HAP-1 (cell line): ENCODE measurements around the gene RASL12.
"Not testable (repeated sequence)": the region's sequence is repeated elsewhere in the genome, so short reads cannot be mapped to it uniquely, and the experiment has no call there.

Source experiments
- DNase-seq, 2 experiments: peaks; one replicate each; pipeline ENCODE4 v3.0.0-alpha.2; 2016 to 2020; ENCODE audit warnings: low spot score in 2 of 2
- H3K27me3 ChIP-seq: fragments of 250-450 bp; sonication (Bioruptor Pico); 2 replicates; pipeline ENCODE4 v1.5.1; 2020; ENCODE audit warnings: low read depth, mild to moderate bottlenecking, moderate library complexity
- H3K36me3 ChIP-seq: fragments of 250-450 bp; sonication (Bioruptor Pico); replicated peaks from 2 replicates; pipeline ENCODE4 v1.5.1; 2020; ENCODE audit warnings: mild to moderate bottlenecking
- H3K4me1 ChIP-seq: fragments of 250-450 bp; sonication (Bioruptor Pico); 2 replicates; pipeline ENCODE4 v1.5.1; 2020; ENCODE audit warnings: mild to moderate bottlenecking
- H3K4me3 ChIP-seq: fragments of 250-450 bp; sonication (Bioruptor Pico); 2 replicates; pipeline ENCODE4 v1.5.1; 2020; ENCODE audit warnings: mild to moderate bottlenecking, moderate library complexity
- H3K9me3 ChIP-seq: fragments of 250-450 bp; sonication (Bioruptor Pico); 2 replicates; pipeline ENCODE4 v1.5.1; 2020; ENCODE audit warnings: mild to moderate bottlenecking, moderate library complexity
- in situ Hi-C: fragments of 300-500 bp; cut with MboI; formaldehyde crosslinking; loops from 3 replicates; pipeline ENCODE4 v1.14.3; 2020; ENCODE audit warnings: low sequenced_read_pairs, inconsistent platforms, mixed read lengths

The RASL12 gene

GRCh38 chr15:65049418-65049840, 18.4 kb downstream of the RASL12 start:
- Histone ChIP-seq H3K27me3 (no peaks in the 10 kb centered on the region), H3K36me3 (no peaks in the 10 kb centered on the region), H3K9me3 (no peaks in the 10 kb centered on the region), H3K4me3 (peak overlapping the region; percentile 3), H3K4me1 (peaks cover 28% of the 10 kb centered on the region)
- peak; percentile 100 for DNase-seq
- in situ Hi-C loops = no loop called here

GRCh38 chr15:65048241-65048640, 19.6 kb downstream of the RASL12 start:
- H3K36me3 ChIP-seq = no peaks in the 10 kb centered on the region
- H3K4me1 ChIP-seq = peaks cover 30% of the 10 kb centered on the region
- no peaks in the 10 kb centered on the region for H3K9me3 ChIP-seq
- peak; percentile 40 to 66 for DNase-seq
- in situ Hi-C loops = no loop called here
- no peaks in the 10 kb centered on the region for H3K27me3 ChIP-seq
- H3K4me3 ChIP-seq = no peak overlapping the region

DNA sequence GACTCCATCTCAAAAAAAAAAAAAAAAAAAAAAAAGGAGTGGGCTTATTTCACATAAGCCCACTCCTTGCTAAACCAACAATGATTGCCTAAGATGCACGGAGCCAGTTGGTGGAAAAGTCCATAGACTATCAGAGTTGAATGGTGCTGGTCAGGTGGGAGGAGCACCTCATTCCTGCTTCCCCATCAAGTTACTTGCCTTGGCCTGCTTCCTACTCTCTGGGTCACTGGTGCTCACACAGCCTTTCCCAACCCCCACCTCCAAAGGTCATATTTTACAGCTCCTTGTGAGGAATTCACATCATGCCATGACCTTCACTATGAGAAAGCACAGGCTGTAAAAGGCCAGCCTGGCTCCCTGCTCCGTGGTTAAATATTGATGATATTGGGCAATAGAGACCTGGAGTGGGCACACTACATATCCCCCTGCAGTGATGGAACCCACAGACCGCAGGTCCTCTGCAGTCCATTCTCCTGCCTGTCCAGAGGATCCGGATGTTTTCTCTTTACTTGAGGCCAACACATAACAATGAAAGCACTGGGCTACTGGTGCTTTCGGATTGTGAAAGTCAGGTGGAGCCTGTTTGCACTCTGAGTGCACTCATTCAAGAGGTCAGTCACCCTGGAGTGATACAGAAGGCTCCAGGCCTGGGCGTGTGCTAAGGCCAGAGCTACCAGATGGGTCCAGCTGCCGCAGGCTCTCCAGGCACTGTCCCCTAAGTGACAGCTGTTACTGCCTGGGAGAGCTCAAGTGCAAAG, 22.9 kb downstream of the RASL12 start, which contains the start of gene SLC51B:
Gene SLC51B (plus strand): TSS at position 664 of the 758 bp plus-strand sequence. CDS start 4,618 bp downstream, outside the sequence.
- Histone ChIP-seq H3K9me3 (no peaks in the 10 kb centered on the region), H3K4me3 (no peak within 1 kb of the TSS), H3K36me3 (no peaks in the 10 kb centered on the region), H3K27me3 (no peaks in the 10 kb centered on the region), H3K4me1 (peaks cover 26% of the 10 kb centered on the region)
- in situ Hi-C loops = loop anchor here (5.0 kb wide), 1 partner anchor 42 kb away; no protein-coding TSS in a partner anchor
- DNase-seq = no peak

DNA sequence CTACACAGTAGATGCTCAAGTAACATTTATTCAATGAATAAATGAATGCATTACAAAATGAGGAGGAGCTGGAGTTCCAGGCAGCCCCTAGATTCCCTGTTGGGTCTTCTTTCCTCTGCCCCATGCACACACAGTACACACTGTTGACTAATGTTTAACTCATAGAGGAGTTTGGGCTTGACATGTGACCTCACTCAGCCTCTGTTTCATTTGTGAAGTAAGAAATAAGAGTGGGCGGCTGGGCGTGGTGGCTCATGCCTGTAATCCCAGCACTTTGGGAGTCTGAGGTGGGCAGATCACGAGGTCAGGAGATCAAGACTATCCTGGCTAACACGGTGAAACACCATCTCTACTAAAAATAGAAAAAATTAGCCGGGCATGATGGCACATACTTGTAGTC, 23.6 kb downstream of the RASL12 start:
- in situ Hi-C loops = loop anchor here (5.0 kb wide), 1 partner anchor 43 kb away; no protein-coding TSS in a partner anchor
- H3K9me3 ChIP-seq, H3K27me3 ChIP-seq, H3K36me3 ChIP-seq, H3K4me3 ChIP-seq, DNase-seq: not testable (repeated sequence)
- peaks cover 21% of the 10 kb centered on the region for H3K4me1 ChIP-seq

DNA sequence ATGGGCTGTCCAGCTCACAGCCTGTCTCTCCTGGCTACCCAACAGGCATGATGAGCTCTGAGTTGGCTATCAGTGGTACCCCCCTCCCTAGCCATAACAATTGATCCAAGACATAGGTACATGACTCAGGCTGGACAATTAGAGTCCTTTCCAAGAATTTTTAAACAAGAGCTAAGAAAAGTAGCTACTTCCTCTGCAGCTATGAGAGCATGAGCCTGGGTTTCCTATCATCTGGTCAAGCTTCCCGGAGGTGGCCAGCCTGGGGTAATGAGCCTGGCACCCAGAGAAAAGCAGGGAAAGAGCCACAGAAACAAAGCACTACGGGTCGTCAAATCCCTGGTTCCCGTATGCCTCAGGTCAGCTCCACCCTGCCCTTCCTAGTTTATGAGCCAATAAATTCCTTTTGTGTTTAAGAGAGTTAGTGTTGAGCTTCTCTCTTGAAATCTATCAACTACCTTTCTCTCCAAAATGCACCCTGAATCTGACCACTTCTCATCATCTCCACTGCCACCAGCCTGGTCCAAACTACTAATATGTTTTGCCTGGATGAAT, 24.9 kb downstream of the RASL12 start:
- in situ Hi-C loops = loop anchor here (5.0 kb wide), 1 partner anchor 44 kb away; no protein-coding TSS in a partner anchor
- Histone ChIP-seq H3K27me3 (no peaks in the 10 kb centered on the region), H3K4me1 (peaks cover 11% of the 10 kb centered on the region), H3K36me3 (no peaks in the 10 kb centered on the region), H3K4me3 (no peak overlapping the region), H3K9me3 (no peaks in the 10 kb centered on the region)
- peak; percentile 42 to 65 for DNase-seq

DNA sequence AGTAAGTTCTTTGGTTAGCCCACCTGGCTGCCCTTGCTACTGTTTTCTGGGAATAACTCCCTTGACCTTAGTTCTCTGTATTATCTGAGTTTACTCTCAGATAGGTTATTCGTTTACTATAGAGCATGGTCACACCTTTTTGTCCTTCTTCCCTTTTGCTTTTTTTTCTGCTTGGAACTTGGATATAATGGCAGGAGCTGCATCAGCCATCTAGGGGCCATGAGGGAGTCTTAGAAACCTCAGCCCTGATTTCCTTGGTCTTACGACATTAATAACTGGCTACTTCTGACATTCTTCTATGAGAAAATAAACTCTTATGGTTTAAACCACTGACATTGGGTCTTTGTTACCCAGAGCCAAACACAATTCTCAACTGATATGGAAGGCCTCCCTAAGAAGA, 26.0 kb downstream of the RASL12 start:
- Histone ChIP-seq H3K4me1 (peaks cover 4% of the 10 kb centered on the region), H3K36me3 (no peaks in the 10 kb centered on the region), H3K27me3 (no peaks in the 10 kb centered on the region), H3K9me3 (no peaks in the 10 kb centered on the region), H3K4me3 (no peak overlapping the region)
- in situ Hi-C loops = loop anchor here (5.0 kb wide), 1 partner anchor 46 kb away; no protein-coding TSS in a partner anchor
- no peak for DNase-seq

DNA sequence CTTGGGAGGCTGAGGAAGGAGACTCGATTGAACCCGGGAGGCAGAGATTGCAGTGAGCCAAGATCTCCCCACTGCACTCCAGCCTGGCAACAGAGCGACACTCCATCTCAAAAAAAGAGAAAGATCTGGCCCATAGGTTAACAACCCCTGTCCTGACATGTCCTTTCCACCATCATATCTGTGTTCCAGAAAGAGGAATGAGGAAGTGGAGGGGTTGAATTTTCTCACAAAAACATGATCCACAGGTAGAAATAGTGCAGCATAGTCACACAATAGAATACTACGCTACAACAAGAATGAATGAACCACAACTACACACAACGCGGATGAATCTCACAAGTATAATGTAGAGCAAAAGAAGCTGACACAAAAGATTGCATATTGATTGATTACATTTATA, 27.3 kb downstream of the RASL12 start:
- Histone ChIP-seq H3K27me3 (no peaks in the 10 kb centered on the region), H3K36me3 (no peaks in the 10 kb centered on the region), H3K4me1 (peaks cover 4% of the 10 kb centered on the region), H3K4me3 (no peak overlapping the region), H3K9me3 (no peaks in the 10 kb centered on the region)
- DNase-seq = no peak
- in situ Hi-C loops = loop anchor here (5.0 kb wide), 1 partner anchor 47 kb away; no protein-coding TSS in a partner anchor

GRCh38 chr15:65038836-65039235, 29.0 kb downstream of the RASL12 start:
- Histone ChIP-seq H3K4me1 (peaks cover 7% of the 10 kb centered on the region), H3K4me3 (no peak overlapping the region), H3K27me3 (no peaks in the 10 kb centered on the region), H3K9me3 (no peaks in the 10 kb centered on the region), H3K36me3 (no peaks in the 10 kb centered on the region)
- no peak for DNase-seq
- in situ Hi-C loops = loop anchor here (10.0 kb wide), 1 partner anchor 346 kb away; no protein-coding TSS in a partner anchor

- no peak for DNase-seq
- no peak overlapping the region for H3K4me3 ChIP-seq
- no peaks in the 10 kb centered on the region for H3K36me3 ChIP-seq
- in situ Hi-C loops = loop anchor here (10.0 kb wide), 1 partner anchor 346 kb away; no protein-coding TSS in a partner anchor
- no peaks in the 10 kb centered on the region for H3K27me3 ChIP-seq
- peaks cover 10% of the 10 kb centered on the region for H3K4me1 ChIP-seq
- no peaks in the 10 kb centered on the region for H3K9me3 ChIP-seq
Observed at GRCh38 chr15:65038428-65038827, 29.4 kb downstream of the RASL12 start.

DNA sequence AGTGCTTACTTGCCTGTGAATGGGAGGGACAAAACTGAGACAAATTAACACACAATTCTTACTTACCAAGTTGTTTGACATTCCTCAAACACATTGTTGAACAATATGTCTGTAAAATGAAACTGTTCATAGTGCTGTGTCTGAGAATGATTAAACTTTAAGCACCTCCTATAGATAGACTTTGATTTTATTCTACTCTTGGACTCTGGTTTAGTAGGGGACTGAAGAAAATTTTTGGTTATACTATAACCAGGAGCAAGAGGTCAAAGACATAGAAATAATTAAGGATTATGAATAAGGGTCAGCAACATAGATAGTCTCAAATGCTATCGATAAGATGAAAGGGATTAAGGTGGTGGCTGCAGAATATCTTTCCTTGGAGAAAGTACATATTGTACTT, 30.5 kb downstream of the RASL12 start:
- Histone ChIP-seq H3K9me3 (no peaks in the 10 kb centered on the region), H3K4me3 (no peak overlapping the region), H3K27me3 (no peaks in the 10 kb centered on the region), H3K4me1 (peaks cover 9% of the 10 kb centered on the region), H3K36me3 (no peaks in the 10 kb centered on the region)
- in situ Hi-C loops = loop anchor here (10.0 kb wide), 1 partner anchor 347 kb away; no protein-coding TSS in a partner anchor
- no peak for DNase-seq

DNA sequence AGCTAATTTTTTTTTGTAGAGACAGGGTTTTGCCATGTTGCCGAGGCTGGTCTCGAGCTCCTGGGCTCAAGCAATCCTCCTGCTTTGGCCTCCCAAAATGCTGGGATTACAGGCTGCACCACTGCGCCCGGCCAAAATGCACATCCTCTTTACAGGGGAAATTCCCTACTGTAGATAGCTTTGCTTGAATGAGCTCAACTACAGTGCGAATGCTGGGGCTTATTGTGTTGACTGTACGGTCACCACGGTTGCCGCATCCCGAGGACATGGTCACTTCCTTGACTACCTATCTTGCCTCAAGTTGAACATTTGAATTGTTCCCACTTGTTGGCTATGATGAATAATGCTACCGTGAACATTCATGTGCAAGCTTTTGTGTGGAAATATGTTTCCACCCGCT, 33.1 kb downstream of the RASL12 start:
- no peaks in the 10 kb centered on the region for H3K27me3 ChIP-seq
- DNase-seq = no peak
- no peaks in the 10 kb centered on the region for H3K36me3 ChIP-seq
- H3K4me3 ChIP-seq = no peak overlapping the region
- in situ Hi-C loops = loop anchor here (5.0 to 10.0 kb wide), 2 partner anchors 263 to 350 kb away; partner anchors contain the start of gene RNU5A-1
- peaks cover 9% of the 10 kb centered on the region for H3K4me1 ChIP-seq
- H3K9me3 ChIP-seq = no peaks in the 10 kb centered on the region

GRCh38 chr15:65033659-65034269, 34.0 kb downstream of the RASL12 start:
- DNase-seq = peak; percentile 73 to 82

DNA sequence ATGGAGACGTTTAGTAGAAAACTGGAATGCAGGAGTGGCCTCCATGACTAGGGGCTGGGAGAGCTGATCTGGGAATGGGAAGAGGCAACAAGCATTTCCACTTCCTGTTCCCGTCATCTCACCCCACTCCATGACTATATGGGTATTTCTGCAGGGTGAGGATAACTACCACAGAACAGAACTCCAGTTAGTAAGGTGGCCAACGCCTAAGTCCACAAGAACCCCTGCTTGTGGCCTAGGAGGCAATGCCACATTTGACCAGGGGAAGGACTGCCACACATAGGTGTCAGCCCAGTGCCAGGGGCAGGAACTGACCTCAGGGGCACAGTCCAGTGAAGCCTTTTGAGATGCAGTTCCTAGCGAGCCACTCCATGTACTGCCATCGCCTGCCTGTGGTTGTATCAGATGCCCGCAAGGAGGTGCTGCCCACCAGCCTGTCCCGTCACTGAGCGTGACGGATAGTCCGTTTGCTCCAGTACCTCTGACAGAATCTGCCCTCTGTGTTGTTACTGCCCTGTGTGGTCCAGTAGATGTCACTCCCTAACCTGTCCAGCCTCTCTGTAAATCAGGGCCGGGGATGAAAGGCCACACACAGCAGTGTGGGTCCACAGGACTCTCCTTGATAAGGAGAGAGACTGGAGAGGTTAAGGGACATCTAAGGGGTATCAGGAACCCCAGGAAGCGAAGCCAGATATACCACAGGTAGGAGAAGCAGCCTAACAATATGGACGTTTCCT, 34.8 kb downstream of the RASL12 start:
- DNase-seq = peak; percentile 89 to 92
- H3K4me3 ChIP-seq = no peak overlapping the region
- in situ Hi-C loops = loop anchor here (5.0 to 10.0 kb wide), 2 partner anchors 264 to 352 kb away; partner anchors contain the start of gene RNU5A-1
- H3K27me3 ChIP-seq = no peaks in the 10 kb centered on the region
- H3K4me1 ChIP-seq = peaks cover 9% of the 10 kb centered on the region
- H3K9me3 ChIP-seq = no peaks in the 10 kb centered on the region
- H3K36me3 ChIP-seq = peaks cover 3% of the 10 kb centered on the region; the same call in 1 of the 2 replicates

More at GRCh38 chr15:65033659-65034269, 34.0 kb downstream of the RASL12 start:
- peaks cover 3% of the 10 kb centered on the region; the same call in 1 of the 2 replicates for H3K36me3 ChIP-seq
- no peaks in the 10 kb centered on the region for H3K9me3 ChIP-seq
- in situ Hi-C loops = loop anchor here (5.0 to 10.0 kb wide), 2 partner anchors 264 to 351 kb away; partner anchors contain the start of gene RNU5A-1
- H3K27me3 ChIP-seq = no peaks in the 10 kb centered on the region
- peaks cover 9% of the 10 kb centered on the region for H3K4me1 ChIP-seq
- no peak overlapping the region for H3K4me3 ChIP-seq
